ENCODE results near the gene GSTM1.

- TF ChIP-seq CTCF (conservative IDR thresholded peaks at IDR 0.05; ENCODE audit: low read depth, low read length) (no peak), EZH2phosphoT487 (IDR thresholded peaks at IDR 0.05; ENCODE audit: borderline replicate concordance, low read length) (no peak)
Measured at GRCh38 chr1:109659145-109659544, 28.5 kb upstream of the GSTM1 start.

Data from PC-3 (cell line).